Transverse colon (tissue), 4 donors: ENCODE results near the gene SYNPO2. TPM values are rescaled to one million over a fixed set of nuclear protein-coding genes. Genes with fewer than 3 reads are reported as not detected.
A peak's percentile ranks its signal among the peaks of the same experiment; 100 is the strongest.

Source experiments
- DNase-seq: peaks from one replicate; pipeline ENCODE4 v3.0.0-alpha.2; 2019
- H3K27ac ChIP-seq, 4 donors: fragments of 200-600 bp; sonication (generic); 2 replicates each; pipeline ENCODE4 v1.5.1; 2016 to 2018; ENCODE audit warnings: inconsistent platforms in 4 of 4
- H3K27me3 ChIP-seq: fragments of 200-600 bp; sonication (generic); 2 replicates; pipeline ENCODE4 v1.5.1; 2017; ENCODE audit warnings: inconsistent platforms
- H3K36me3 ChIP-seq, 4 donors: fragments of 200-600 bp; sonication (generic); 2 replicates each; pipeline ENCODE4 v1.5.1; 2017 to 2019; ENCODE audit warnings: inconsistent platforms in 4 of 4
- H3K4me1 ChIP-seq, 4 donors: fragments of 200-600 bp; sonication (generic); 2 replicates each; pipeline ENCODE4 v1.5.1; 2017 to 2020; ENCODE audit warnings: inconsistent platforms in 4 of 4
- H3K4me3 ChIP-seq, 4 donors: fragments of 200-600 bp; sonication (generic); 1 replicate in 1 of 4; 2 replicates in 3 of 4; pipeline versions ENCODE4 v1.5.1 to v1.6.1; 2017 to 2019; ENCODE audit warnings: inconsistent platforms in 4 of 4
- H3K9me3 ChIP-seq, 2 donors: fragments of 200-600 bp; sonication (generic); 2 replicates each; pipeline ENCODE4 v1.5.1; 2017 to 2019; ENCODE audit warnings: inconsistent platforms in 2 of 2
- EP300 ChIP-seq: sonication (generic); formaldehyde crosslinking; IDR thresholded peaks from one replicate; pipeline ENCODE4 v1.6.1; 2017; ENCODE audit warnings: antibody characterized with exemption, low read depth
- POLR2A ChIP-seq: fragments of 450-650 bp; IDR thresholded peaks from one replicate; pipeline ENCODE4 v1.6.1; 2016; ENCODE audit warnings: antibody characterized with exemption, mild to moderate bottlenecking, moderate library complexity
- POLR2AphosphoS5 ChIP-seq, 3 donors: sonication (generic); formaldehyde crosslinking; IDR thresholded peaks; one replicate each; pipeline ENCODE4 v1.6.1; 2016; ENCODE audit warnings: antibody characterized with exemption in 3 of 3
- WGBS, 2 donors: methylation state at CpG; one replicate each; pipeline ENCODE4 v1.1.5; 2018; ENCODE audit warnings: low coverage in 1 of 2; 5-methylcytosine and 5-hydroxymethylcytosine counted together
- in situ Hi-C, 4 donors: fragments of 200-750 bp; cut with MboI; loops; one replicate each; pipeline versions ENCODE4 v1.15.0 to v1.15.1; 2017; ENCODE audit warnings: low sequenced_read_pairs in 3 of 4, low pct_ligation_motif_present in 1 of 4, low pct_unique_long_range_greater_than_20kb in 1 of 4
- intact Hi-C: fragments of 100-400 bp; cut with DNase I; formaldehyde crosslinking; loops from one replicate; pipeline ENCODE4 v1.15.1; 2023; ENCODE audit warnings: low total_unique reads
- total RNA-seq, 4 donors: library from RNA; depleted of rRNA; stranded (reverse); fragments of >200 nt; gene quantifications; one replicate each; pipeline ENCODE4 v1.1.0, GENCODE V29; 2016
- TF ChIP-seq, protein P1 (sequence below), 5 experiments: fragments of 200-600 bp in 3 of 5; fragments of 450-650 bp in 2 of 5; sonication (generic) in 3 of 5; IDR thresholded peaks; 1 replicate in 2 of 5; 2 replicates in 3 of 5; pipeline ENCODE4 v1.5.1; 2016 to 2017; ENCODE audit warnings: antibody characterized with exemption in 5 of 5, inconsistent platforms in 3 of 5, mild to moderate bottlenecking in 2 of 5, moderate library complexity in 1 of 5

The SYNPO2 gene, protein sequence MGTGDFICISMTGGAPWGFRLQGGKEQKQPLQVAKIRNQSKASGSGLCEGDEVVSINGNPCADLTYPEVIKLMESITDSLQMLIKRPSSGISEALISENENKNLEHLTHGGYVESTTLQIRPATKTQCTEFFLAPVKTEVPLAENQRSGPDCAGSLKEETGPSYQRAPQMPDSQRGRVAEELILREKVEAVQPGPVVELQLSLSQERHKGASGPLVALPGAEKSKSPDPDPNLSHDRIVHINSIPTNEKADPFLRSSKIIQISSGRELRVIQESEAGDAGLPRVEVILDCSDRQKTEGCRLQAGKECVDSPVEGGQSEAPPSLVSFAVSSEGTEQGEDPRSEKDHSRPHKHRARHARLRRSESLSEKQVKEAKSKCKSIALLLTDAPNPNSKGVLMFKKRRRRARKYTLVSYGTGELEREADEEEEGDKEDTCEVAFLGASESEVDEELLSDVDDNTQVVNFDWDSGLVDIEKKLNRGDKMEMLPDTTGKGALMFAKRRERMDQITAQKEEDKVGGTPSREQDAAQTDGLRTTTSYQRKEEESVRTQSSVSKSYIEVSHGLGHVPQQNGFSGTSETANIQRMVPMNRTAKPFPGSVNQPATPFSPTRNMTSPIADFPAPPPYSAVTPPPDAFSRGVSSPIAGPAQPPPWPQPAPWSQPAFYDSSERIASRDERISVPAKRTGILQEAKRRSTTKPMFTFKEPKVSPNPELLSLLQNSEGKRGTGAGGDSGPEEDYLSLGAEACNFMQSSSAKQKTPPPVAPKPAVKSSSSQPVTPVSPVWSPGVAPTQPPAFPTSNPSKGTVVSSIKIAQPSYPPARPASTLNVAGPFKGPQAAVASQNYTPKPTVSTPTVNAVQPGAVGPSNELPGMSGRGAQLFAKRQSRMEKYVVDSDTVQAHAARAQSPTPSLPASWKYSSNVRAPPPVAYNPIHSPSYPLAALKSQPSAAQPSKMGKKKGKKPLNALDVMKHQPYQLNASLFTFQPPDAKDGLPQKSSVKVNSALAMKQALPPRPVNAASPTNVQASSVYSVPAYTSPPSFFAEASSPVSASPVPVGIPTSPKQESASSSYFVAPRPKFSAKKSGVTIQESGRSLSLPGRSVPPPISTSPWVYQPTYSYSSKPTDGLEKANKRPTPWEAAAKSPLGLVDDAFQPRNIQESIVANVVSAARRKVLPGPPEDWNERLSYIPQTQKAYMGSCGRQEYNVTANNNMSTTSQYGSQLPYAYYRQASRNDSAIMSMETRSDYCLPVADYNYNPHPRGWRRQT
- total RNA-seq: 100 to 1,000 TPM in 3 of 4 donors, 10 to 100 TPM in 1; 99.7 to 400 (median 145) TPM

DNA sequence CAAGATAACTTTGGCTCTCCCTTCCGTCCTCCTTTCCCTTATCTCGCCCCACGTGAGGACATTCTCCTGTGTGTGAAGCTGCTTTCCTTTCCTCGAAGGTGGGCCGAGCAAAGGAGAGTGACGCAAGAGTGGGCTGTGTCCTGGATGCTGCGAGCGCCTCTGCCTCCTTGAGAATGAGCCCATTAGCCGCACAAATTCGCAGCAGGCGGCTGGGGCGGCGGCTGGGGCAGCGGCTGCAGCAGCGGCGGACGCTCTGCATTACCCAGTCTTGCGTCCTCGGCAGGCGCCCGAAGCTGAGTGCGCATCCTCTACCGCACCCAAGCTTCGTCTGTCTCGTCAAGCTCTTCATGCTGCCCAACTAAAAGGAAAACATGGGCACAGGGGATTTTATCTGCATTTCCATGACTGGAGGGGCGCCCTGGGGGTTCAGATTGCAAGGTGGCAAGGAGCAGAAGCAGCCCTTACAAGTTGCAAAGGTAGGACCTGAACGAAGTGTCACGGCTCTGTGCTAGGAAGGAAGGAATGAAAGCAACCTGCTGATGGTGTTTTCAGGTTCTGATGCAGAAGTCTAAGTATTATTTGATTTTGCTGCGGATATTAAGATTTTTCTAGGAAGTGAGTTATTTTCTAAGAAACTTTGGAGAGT is at the start of gene SYNPO2:
Gene SYNPO2, plus strand, starts transcription at position 189 of the 646 bp plus-strand sequence. Its CDS starts 183 bp downstream, at position 372.
- peak within 1 kb of the TSS; percentile 74 to 87 (median 81) for H3K27ac ChIP-seq

DNA sequence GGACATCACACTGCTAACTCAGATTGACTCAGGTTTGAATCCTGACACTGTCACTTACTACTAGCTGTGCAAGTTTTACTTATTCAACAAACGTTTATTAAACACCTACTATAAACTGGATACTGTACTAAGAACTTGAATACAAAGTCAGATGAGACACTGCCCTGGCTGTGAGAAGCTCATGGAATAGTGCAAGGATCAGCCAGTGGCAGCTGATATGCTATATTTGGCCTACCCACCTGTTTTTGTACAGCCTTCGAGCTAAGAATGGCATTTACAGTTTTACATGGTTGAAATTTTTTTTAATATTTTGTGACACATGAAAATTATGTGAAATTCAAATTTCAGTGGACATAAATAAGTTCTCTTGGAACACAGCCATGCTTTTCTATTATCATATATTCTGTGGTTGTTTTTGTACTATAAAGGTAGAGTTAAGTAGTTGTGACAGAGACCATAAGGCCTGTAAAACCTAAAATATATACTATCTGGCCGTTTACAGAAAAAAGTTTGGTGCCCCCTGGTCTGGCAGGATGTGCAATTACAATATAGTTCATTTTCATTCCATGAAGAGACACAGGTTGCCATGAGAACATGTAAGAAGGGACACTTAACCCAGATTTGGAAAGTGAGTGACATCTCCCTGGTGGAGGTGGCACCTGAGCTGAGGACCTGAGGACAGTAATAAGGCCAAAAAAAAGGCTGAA is 49.3 kb upstream of the SYNPO2 start:
- WGBS, 2 donors: 66 to 76% methylated on average over 3 of the region's 3 CpGs
- Histone ChIP-seq H3K27ac (no peak overlapping the region), H3K27me3 (no peaks in the 10 kb centered on the region), H3K9me3 (no peaks in the 10 kb centered on the region), H3K4me3 (no peak overlapping the region), H3K36me3 (no peaks in the 10 kb centered on the region), H3K4me1 (peaks cover 6 to 10% (median 6%) of the 10 kb centered on the region in 4 donors)
- TF ChIP-seq POLR2AphosphoS5 (IDR thresholded peaks at IDR 0.05) (no peak), POLR2A (no peak), EP300 (no peak)
- TF ChIP-seq, protein P1, sequence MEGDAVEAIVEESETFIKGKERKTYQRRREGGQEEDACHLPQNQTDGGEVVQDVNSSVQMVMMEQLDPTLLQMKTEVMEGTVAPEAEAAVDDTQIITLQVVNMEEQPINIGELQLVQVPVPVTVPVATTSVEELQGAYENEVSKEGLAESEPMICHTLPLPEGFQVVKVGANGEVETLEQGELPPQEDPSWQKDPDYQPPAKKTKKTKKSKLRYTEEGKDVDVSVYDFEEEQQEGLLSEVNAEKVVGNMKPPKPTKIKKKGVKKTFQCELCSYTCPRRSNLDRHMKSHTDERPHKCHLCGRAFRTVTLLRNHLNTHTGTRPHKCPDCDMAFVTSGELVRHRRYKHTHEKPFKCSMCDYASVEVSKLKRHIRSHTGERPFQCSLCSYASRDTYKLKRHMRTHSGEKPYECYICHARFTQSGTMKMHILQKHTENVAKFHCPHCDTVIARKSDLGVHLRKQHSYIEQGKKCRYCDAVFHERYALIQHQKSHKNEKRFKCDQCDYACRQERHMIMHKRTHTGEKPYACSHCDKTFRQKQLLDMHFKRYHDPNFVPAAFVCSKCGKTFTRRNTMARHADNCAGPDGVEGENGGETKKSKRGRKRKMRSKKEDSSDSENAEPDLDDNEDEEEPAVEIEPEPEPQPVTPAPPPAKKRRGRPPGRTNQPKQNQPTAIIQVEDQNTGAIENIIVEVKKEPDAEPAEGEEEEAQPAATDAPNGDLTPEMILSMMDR (IDR thresholded peaks at IDR 0.05): no peak
- no peak for DNase-seq
- intact Hi-C loops: loop anchor here (5.0 to 10.0 kb wide), 2 partner anchors 45 to 128 kb away; partner anchors contain the start of gene SYNPO2
- in situ Hi-C loops: no loop called here

More for the DNA sequence above, at the start of gene SYNPO2:
- H3K27me3 ChIP-seq: peaks cover 26% of the 10 kb centered on the region
- H3K9me3 ChIP-seq: no peaks in the 10 kb centered on the region
- H3K4me1 ChIP-seq: peaks cover 0 to 11% (median 2%) of the 10 kb centered on the region in 4 donors
- intact Hi-C loops (loop anchor here (10.0 kb wide), 2 partner anchors 54 to 124 kb away; partner anchors contain the start of gene SEC24D), in situ Hi-C loops (loop anchor here in 1 of 4 donors (25.0 kb wide), 1 partner anchor 126 kb away; no protein-coding TSS in a partner anchor)
- H3K4me3 ChIP-seq: peak within 1 kb of the TSS; percentile 36 to 60 (median 38)
- 2 to 7% methylated on average over 5 to 25 of the region's 29 CpGs for whole genome bisulfite sequencing, 2 donors
- peak; percentile 72 for DNase-seq
- no peaks in the 10 kb centered on the region for H3K36me3 ChIP-seq
- peak; percentile 94 to 98 (median 95) for TF ChIP-seq POLR2AphosphoS5 (IDR thresholded peaks at IDR 0.05)
- TF ChIP-seq, protein P1 (IDR thresholded peaks at IDR 0.05): no peak
- TF ChIP-seq EP300: no peak
- TF ChIP-seq POLR2A: peak; percentile 79

DNA sequence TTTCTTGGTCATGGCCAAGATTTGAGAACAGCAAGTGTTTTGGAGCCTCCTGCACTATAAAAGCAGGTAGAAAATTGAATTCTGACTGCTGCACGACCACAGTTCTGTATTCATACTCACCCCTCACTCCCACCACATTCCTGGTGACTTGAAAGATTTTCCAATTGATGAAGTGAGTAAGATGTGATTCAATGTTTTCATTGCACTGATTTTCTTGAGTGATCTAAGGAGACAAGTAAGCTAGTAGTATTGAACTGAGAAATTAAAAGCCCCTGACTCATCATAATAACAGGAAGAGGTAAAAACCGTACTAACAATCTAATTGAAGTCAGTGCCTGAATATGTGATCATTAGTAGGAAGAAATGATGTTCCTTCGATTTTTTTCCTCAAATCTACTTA is 46.6 kb upstream of the SYNPO2 start:
- TF ChIP-seq EP300: no peak
- TF ChIP-seq POLR2A: no peak
- TF ChIP-seq, protein P1 (IDR thresholded peaks at IDR 0.05): no peak
- no peak for TF ChIP-seq POLR2AphosphoS5 (IDR thresholded peaks at IDR 0.05)
- no peaks in the 10 kb centered on the region for H3K9me3 ChIP-seq
- H3K4me3 ChIP-seq: no peak overlapping the region
- no peaks in the 10 kb centered on the region for H3K27me3 ChIP-seq
- H3K36me3 ChIP-seq: no peaks in the 10 kb centered on the region
- 63 to 81% methylated on average over 3 of the region's 3 CpGs for whole genome bisulfite sequencing, 2 donors
- no peak for DNase-seq
- in situ Hi-C loops: no loop called here
- no peak overlapping the region for H3K27ac ChIP-seq
- H3K4me1 ChIP-seq: no peaks in the 10 kb centered on the region
- intact Hi-C loops: no loop called here
